ENCODE measurements around the gene MAN1A1. TPM values are rescaled to one million over a fixed set of nuclear protein-coding genes. Genes with fewer than 3 reads are reported as not detected.

MAN1A1 gene
- total and polyA plus RNA-seq, 2 experiments from 2014 or later: 2.0 to 8.7 TPM

- no peak overlapping the region for H3K4me3 Mint-ChIP-seq
- Histone ChIP-seq H3K79me2 (replicated peaks; ENCODE audit: insufficient read depth) (no peaks in the 10 kb centered on the region), H3F3A (replicated peaks; ENCODE audit: low read depth) (no peaks in the 10 kb centered on the region), H3K4me3 (no peak overlapping the region), H3K36me3 (ENCODE audit: insufficient read depth) (no peaks in the 10 kb centered on the region), H3K4me2 (no peak overlapping the region), H3K27ac (ENCODE audit: low read depth) (no peak overlapping the region), H2AFZ (no peak overlapping the region), H3K9me2 (ENCODE audit: insufficient read depth) (no peaks in the 10 kb centered on the region), H4K20me1 (replicated peaks; ENCODE audit: insufficient read depth) (no peaks in the 10 kb centered on the region), H3K27me3 (ENCODE audit: insufficient read depth) (no peaks in the 10 kb centered on the region), H3K4me1 (ENCODE audit: insufficient read depth) (no peaks in the 10 kb centered on the region)
- no peak overlapping the region for H3K27ac Mint-ChIP-seq
- TF ChIP-seq ZNF114 (CRISPR knock-in tag; IDR thresholded peaks at IDR 0.05) (no peak), JUNB (IDR thresholded peaks at IDR 0.05; ENCODE audit: unreplicated experiment) (no peak), STAT1 (IDR thresholded peaks at IDR 0.05; ENCODE audit: unreplicated experiment) (no peak), ZNF462 (CRISPR knock-in tag; IDR thresholded peaks at IDR 0.05) (no peak), EZH2 (IDR thresholded peaks at IDR 0.05; ENCODE audit: low read depth, unreplicated experiment) (no peak)
- H3K9me3 Mint-ChIP-seq: no peaks in the 10 kb centered on the region
- ATAC-seq: no peak
- no peaks in the 10 kb centered on the region for H3K4me1 Mint-ChIP-seq
- peaks cover 2% of the 10 kb centered on the region for H3K27me3 Mint-ChIP-seq (ENCODE audit: insufficient read depth, low read depth, poor library complexity)
- no peaks in the 10 kb centered on the region for H3K36me3 Mint-ChIP-seq (ENCODE audit: low read depth)
- no peak for DNase-seq (ENCODE audit: low spot score)
Observed at GRCh38 chr6:119249319-119249718, 100.2 kb downstream of the MAN1A1 start.

- ATAC-seq (no peak), DNase-seq (ENCODE audit: low spot score) (no peak)
- H3K9me3 Mint-ChIP-seq: no peaks in the 10 kb centered on the region
- Histone ChIP-seq H3K4me2 (no peak overlapping the region), H3K4me3 (no peak overlapping the region), H3K27ac (ENCODE audit: low read depth) (no peak overlapping the region), H3K36me3 (ENCODE audit: insufficient read depth) (no peaks in the 10 kb centered on the region), H2AFZ (no peak overlapping the region), H3F3A (replicated peaks; ENCODE audit: low read depth) (no peaks in the 10 kb centered on the region), H4K20me1 (replicated peaks; ENCODE audit: insufficient read depth) (no peaks in the 10 kb centered on the region), H3K79me2 (replicated peaks; ENCODE audit: insufficient read depth) (no peaks in the 10 kb centered on the region), H3K27me3 (ENCODE audit: insufficient read depth) (no peaks in the 10 kb centered on the region), H3K4me1 (ENCODE audit: insufficient read depth) (no peaks in the 10 kb centered on the region), H3K9me2 (ENCODE audit: insufficient read depth) (no peaks in the 10 kb centered on the region)
- no peaks in the 10 kb centered on the region for H3K4me1 Mint-ChIP-seq
- H3K27ac Mint-ChIP-seq: no peak overlapping the region
- H3K27me3 Mint-ChIP-seq (ENCODE audit: insufficient read depth, low read depth, poor library complexity): peaks cover 2% of the 10 kb centered on the region
- no peak overlapping the region for H3K4me3 Mint-ChIP-seq
- no peaks in the 10 kb centered on the region for H3K36me3 Mint-ChIP-seq (ENCODE audit: low read depth)
- TF ChIP-seq ETS1 (IDR thresholded peaks at IDR 0.05): no peak
- no peak for TF ChIP-seq ZNF114 (CRISPR knock-in tag; IDR thresholded peaks at IDR 0.05)
- no peak for TF ChIP-seq CTCF (conservative IDR thresholded peaks at IDR 0.05; ENCODE audit: low read depth in 2 of 2)
Observed at GRCh38 chr6:119247504-119247903, 102.1 kb downstream of the MAN1A1 start.
